LNCaP clone FGC (cell line): ENCODE results near the gene GPR108.

Source experiments
- DNase-seq: peaks from one replicate; pipeline ENCODE4 v3.0.0-alpha.2; 2011; ENCODE audit warnings: low read depth
- H3K4me3 ChIP-seq: 2 replicates; pipeline ENCODE4 v1.5.1; 2011; ENCODE audit warnings: mild to moderate bottlenecking, low read depth, low read length, control low read depth
- CTCF ChIP-seq: IDR thresholded peaks from 2 replicates; pipeline ENCODE4 v1.5.1; 2012; ENCODE audit warnings: mild to moderate bottlenecking; ENCODE audit not compliant: control insufficient read depth, insufficient read depth; ENCODE audit errors: extremely low read depth

The GPR108 gene

GRCh38 chr19:6697291-6697690 is 40.1 kb downstream of the GPR108 start:
- DNase-seq: no peak
- TF ChIP-seq CTCF: no peak
- no peak overlapping the region for H3K4me3 ChIP-seq

GRCh38 chr19:6696239-6696820 is 41.0 kb downstream of the GPR108 start:
- no peak for TF ChIP-seq CTCF

GRCh38 chr19:6694147-6694815 is 43.1 kb downstream of the GPR108 start:
- TF ChIP-seq CTCF: no peak
- no peak overlapping the region for H3K4me3 ChIP-seq
- no peak for DNase-seq

More at GRCh38 chr19:6696239-6696820, 41.0 kb downstream of the GPR108 start:
- DNase-seq: no peak
- H3K4me3 ChIP-seq: no peak overlapping the region

GRCh38 chr19:6693681-6694080 is 43.7 kb downstream of the GPR108 start:
- no peak for TF ChIP-seq CTCF
- no peak for DNase-seq
- no peak overlapping the region for H3K4me3 ChIP-seq

GRCh38 chr19:6693056-6693471 is 44.3 kb downstream of the GPR108 start:
- H3K4me3 ChIP-seq: no peak overlapping the region
- no peak for TF ChIP-seq CTCF
- DNase-seq: no peak

GRCh38 chr19:6692027-6692426 is 45.4 kb downstream of the GPR108 start:
- TF ChIP-seq CTCF: no peak
- no peak for DNase-seq
- H3K4me3 ChIP-seq: no peak overlapping the region

GRCh38 chr19:6691342-6691741 is 46.0 kb downstream of the GPR108 start:
- no peak for TF ChIP-seq CTCF
- no peak overlapping the region for H3K4me3 ChIP-seq

More at GRCh38 chr19:6691342-6691741, 46.0 kb downstream of the GPR108 start:
- DNase-seq: no peak
